GM23338 (cell line): ENCODE results near the gene TNFRSF19. TPM values are rescaled to one million over a fixed set of nuclear protein-coding genes. Genes with fewer than 3 reads are reported as not detected.

ENCODE experiments used
- ATAC-seq: fragments of 200-7000 bp; cut with Tn5 transposase; 3 replicates; pipeline ENCODE4 v1.9.1; 2020
- DNase-seq: peaks from one replicate; pipeline ENCODE4 v3.0.0-alpha.2; 2015; ENCODE audit warnings: low spot score
- H2AFZ ChIP-seq: fragments of 200-600 bp; sonication (generic); 2 replicates; pipeline ENCODE4 v1.8.0; 2016; ENCODE audit warnings: antibody characterized with exemption, mild to moderate bottlenecking, moderate library complexity
- H3F3A ChIP-seq: fragments of 200-600 bp; sonication (generic); replicated peaks from 2 replicates; pipeline ENCODE4 v1.8.0; 2017; ENCODE audit warnings: antibody characterized with exemption, mixed run types, low read depth
- H3K27ac ChIP-seq: fragments of 200-600 bp; sonication (generic); 2 replicates; pipeline ENCODE4 v1.6.1; 2016; ENCODE audit warnings: low read depth
- H3K27me3 ChIP-seq: fragments of 200-600 bp; sonication (generic); 2 replicates; pipeline ENCODE4 v1.8.0; 2016; ENCODE audit warnings: mild to moderate bottlenecking, mixed run types, moderate library complexity; ENCODE audit not compliant: insufficient read depth
- H3K36me3 ChIP-seq: fragments of 200-600 bp; sonication (generic); 2 replicates; pipeline ENCODE4 v1.8.0; 2016; ENCODE audit warnings: mild to moderate bottlenecking; ENCODE audit not compliant: insufficient read depth
- H3K4me1 ChIP-seq: fragments of 200-600 bp; sonication (generic); 2 replicates; pipeline ENCODE4 v1.8.0; 2016; ENCODE audit warnings: mild to moderate bottlenecking, moderate library complexity; ENCODE audit not compliant: insufficient read depth
- H3K4me2 ChIP-seq: fragments of 200-600 bp; sonication (generic); 2 replicates; pipeline ENCODE4 v1.7.1; 2017; ENCODE audit warnings: mixed run types
- H3K4me3 ChIP-seq: fragments of 200-600 bp; sonication (generic); 2 replicates; pipeline ENCODE4 v1.6.1; 2016; ENCODE audit warnings: mixed run types
- H3K79me2 ChIP-seq: fragments of 200-600 bp; sonication (generic); replicated peaks from 2 replicates; pipeline ENCODE4 v1.8.0; 2017; ENCODE audit warnings: mild to moderate bottlenecking; ENCODE audit not compliant: insufficient read depth
- H3K9me2 ChIP-seq: fragments of 200-600 bp; sonication (generic); 2 replicates; pipeline ENCODE4 v1.8.0; 2017; ENCODE audit not compliant: insufficient read depth
- H4K20me1 ChIP-seq: fragments of 200-600 bp; sonication (generic); replicated peaks from 2 replicates; pipeline ENCODE4 v1.8.0; 2017; ENCODE audit warnings: mild to moderate bottlenecking; ENCODE audit not compliant: insufficient read depth
- H3K27ac Mint-ChIP-seq: 2 replicates; pipeline ENCODE4 v1.8.0; 2020; ENCODE audit warnings: inconsistent platforms, mild to moderate bottlenecking, moderate library complexity, mixed read lengths
- H3K27me3 Mint-ChIP-seq: 3 replicates; pipeline ENCODE4 v1.8.0; 2022; ENCODE audit warnings: low read depth, mild to moderate bottlenecking, moderate library complexity, mixed read lengths, inconsistent platforms; ENCODE audit not compliant: insufficient read depth, poor library complexity
- H3K36me3 Mint-ChIP-seq: 3 replicates; pipeline ENCODE4 v1.8.0; 2021; ENCODE audit warnings: low read depth, mild to moderate bottlenecking, inconsistent platforms, moderate library complexity, mixed read lengths
- H3K4me1 Mint-ChIP-seq: 3 replicates; pipeline ENCODE4 v1.8.0; 2020; ENCODE audit warnings: mild to moderate bottlenecking, inconsistent platforms, mixed read lengths
- H3K4me3 Mint-ChIP-seq: 3 replicates; pipeline ENCODE4 v1.8.0; 2021; ENCODE audit warnings: moderate library complexity, mild to moderate bottlenecking, inconsistent platforms, mixed read lengths
- H3K9me3 Mint-ChIP-seq: 3 replicates; pipeline ENCODE4 v1.8.0; 2020; ENCODE audit warnings: moderate library complexity, mild to moderate bottlenecking, inconsistent platforms, mixed read lengths
- CREB1 ChIP-seq: fragments of 250-450 bp; sonication (Bioruptor Pico); IDR thresholded peaks from 2 replicates; pipeline ENCODE4 v1.5.0; 2020; ENCODE audit warnings: low read depth, mild to moderate bottlenecking, moderate library complexity
- EZH2 ChIP-seq: fragments of 200-600 bp; sonication (generic); IDR thresholded peaks from one replicate; pipeline ENCODE4 v1.8.0; 2017; ENCODE audit warnings: antibody characterized with exemption, mild to moderate bottlenecking, low read depth; ENCODE audit not compliant: unreplicated experiment
- EZH2phosphoT487 ChIP-seq: fragments of 200-600 bp; sonication (generic); IDR thresholded peaks from one replicate; pipeline ENCODE4 v1.8.1; 2018; ENCODE audit warnings: antibody characterized with exemption; ENCODE audit not compliant: unreplicated experiment
- JUNB ChIP-seq: IDR thresholded peaks from one replicate; pipeline ENCODE4 v1.6.1; 2016; ENCODE audit warnings: antibody characterized with exemption; ENCODE audit not compliant: unreplicated experiment
- NANOG ChIP-seq: IDR thresholded peaks from 2 replicates; pipeline ENCODE4 v1.6.1; 2016; ENCODE audit warnings: antibody characterized with exemption, borderline replicate concordance
- POLR2AphosphoS5 ChIP-seq: IDR thresholded peaks from 2 replicates; pipeline ENCODE4 v1.6.1; 2016; ENCODE audit warnings: antibody characterized with exemption, low read depth
- STAT1 ChIP-seq: IDR thresholded peaks from one replicate; pipeline ENCODE4 v1.6.1; 2016; ENCODE audit warnings: antibody characterized with exemption; ENCODE audit not compliant: unreplicated experiment
- ZNF114 ChIP-seq: fragments of 250-450 bp; sonication (Bioruptor Pico); IDR thresholded peaks from 2 replicates; pipeline ENCODE4 v1.5.0; 2020; ENCODE audit warnings: mild to moderate bottlenecking, moderate library complexity
- ZNF331 ChIP-seq: fragments of 250-450 bp; sonication (Bioruptor Pico); IDR thresholded peaks from 2 replicates; pipeline ENCODE4 v1.5.0; 2020; ENCODE audit warnings: low read depth, mild to moderate bottlenecking, moderate library complexity
- polyA plus RNA-seq: library from polyadenylated mRNA; unstranded; fragments of >200 nt; fragmentation: Nextera tagmentation; extraction: Ambion mirVana; gene quantifications from 2 replicates; pipeline ENCODE4 v1.2.1, GENCODE V29; 2016
- total RNA-seq: library from RNA; depleted of rRNA; stranded (reverse); fragments of >200 nt; shearing (Covaris generic); gene quantifications from 2 replicates; pipeline ENCODE4 v1.2.3, GENCODE V29; 2014
- TF ChIP-seq, protein P1 (sequence below): fragments of 250-450 bp; sonication (Bioruptor Pico); IDR thresholded peaks from 2 replicates; pipeline ENCODE4 v1.5.0; 2020; ENCODE audit warnings: mild to moderate bottlenecking, moderate library complexity
- TF ChIP-seq, protein P2 (sequence below), 2 experiments: fragments of 200-600 bp in 1 of 2; sonication (generic) in 1 of 2; conservative IDR thresholded peaks; 2 replicates each; pipeline versions ENCODE4 v1.5.1 to v1.6.1; 2016 to 2017; ENCODE audit warnings: antibody characterized with exemption in 2 of 2, low read depth in 2 of 2, mild to moderate bottlenecking in 2 of 2, moderate library complexity in 1 of 2
- TF ChIP-seq, protein P3 (sequence below): IDR thresholded peaks from one replicate; pipeline ENCODE4 v1.6.1; 2018; ENCODE audit warnings: antibody characterized with exemption; ENCODE audit not compliant: unreplicated experiment
- TF ChIP-seq, protein P4 (sequence below): IDR thresholded peaks from 2 replicates; pipeline ENCODE4 v1.6.1; 2016; ENCODE audit warnings: antibody characterized with exemption

TNFRSF19 gene
- total and polyA plus RNA-seq, 2 experiments from 2014 or later: 0.21 to 0.35 TPM

DNA sequence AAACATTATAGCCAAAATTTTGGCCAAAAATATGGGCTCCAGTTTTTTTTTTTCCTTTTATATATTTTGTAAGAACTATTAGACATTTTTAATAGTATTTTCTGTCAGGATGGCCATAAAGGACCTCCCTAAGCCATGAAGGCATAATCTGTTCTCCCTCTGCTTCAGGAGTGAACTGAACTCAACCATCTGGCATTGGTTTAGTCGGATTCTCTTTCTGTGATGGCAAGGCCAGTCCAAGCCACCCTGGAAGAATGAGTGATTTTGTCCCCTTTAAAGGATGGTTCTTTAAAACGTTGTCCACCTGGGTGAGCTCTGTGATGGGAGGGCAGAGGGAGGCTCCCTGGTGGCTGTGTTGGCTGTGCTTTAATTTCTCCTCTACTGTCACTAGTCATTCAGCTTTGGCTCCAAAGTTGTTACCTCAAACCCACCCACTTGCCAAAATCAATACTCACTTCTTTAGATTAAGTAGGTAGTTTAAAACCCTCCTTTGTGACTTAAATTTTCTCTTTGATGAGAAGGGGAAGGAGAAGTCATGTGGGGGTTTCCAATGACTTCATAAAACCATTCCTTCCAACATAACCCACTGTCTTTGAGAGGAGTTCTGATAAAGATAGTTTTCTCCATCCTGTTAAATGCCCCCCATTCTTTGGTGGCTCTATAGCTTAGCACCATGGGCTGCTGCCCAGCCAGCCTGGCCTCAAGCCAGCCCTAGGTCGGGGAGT is 4.4 kb downstream of the TNFRSF19 start:
- no peaks in the 10 kb centered on the region for H3K36me3 ChIP-seq
- H3K9me2 ChIP-seq: no peaks in the 10 kb centered on the region
- Mint-ChIP-seq H3K9me3 (no peaks in the 10 kb centered on the region), H3K27ac (no peak overlapping the region), H3K4me3 (no peak overlapping the region), H3K27me3 (peaks cover 12% of the 10 kb centered on the region), H3K36me3 (no peaks in the 10 kb centered on the region), H3K4me1 (peaks cover 13% of the 10 kb centered on the region)
- no peak overlapping the region for H3K27ac ChIP-seq
- H3K27me3 ChIP-seq: peaks cover 19% of the 10 kb centered on the region
- DNase-seq: no peak
- no peak overlapping the region for H3K4me3 ChIP-seq
- H3K79me2 ChIP-seq: no peaks in the 10 kb centered on the region
- no peaks in the 10 kb centered on the region for H4K20me1 ChIP-seq
- ATAC-seq: no peak
- H3K4me2 ChIP-seq: no peak overlapping the region
- H3K4me1 ChIP-seq: peaks cover 14% of the 10 kb centered on the region; the same call in 1 of the 2 replicates
- no peaks in the 10 kb centered on the region for H3F3A ChIP-seq
- no peak for TF ChIP-seq EZH2
- TF ChIP-seq JUNB: no peak
- no peak for TF ChIP-seq STAT1
- TF ChIP-seq, protein P1, sequence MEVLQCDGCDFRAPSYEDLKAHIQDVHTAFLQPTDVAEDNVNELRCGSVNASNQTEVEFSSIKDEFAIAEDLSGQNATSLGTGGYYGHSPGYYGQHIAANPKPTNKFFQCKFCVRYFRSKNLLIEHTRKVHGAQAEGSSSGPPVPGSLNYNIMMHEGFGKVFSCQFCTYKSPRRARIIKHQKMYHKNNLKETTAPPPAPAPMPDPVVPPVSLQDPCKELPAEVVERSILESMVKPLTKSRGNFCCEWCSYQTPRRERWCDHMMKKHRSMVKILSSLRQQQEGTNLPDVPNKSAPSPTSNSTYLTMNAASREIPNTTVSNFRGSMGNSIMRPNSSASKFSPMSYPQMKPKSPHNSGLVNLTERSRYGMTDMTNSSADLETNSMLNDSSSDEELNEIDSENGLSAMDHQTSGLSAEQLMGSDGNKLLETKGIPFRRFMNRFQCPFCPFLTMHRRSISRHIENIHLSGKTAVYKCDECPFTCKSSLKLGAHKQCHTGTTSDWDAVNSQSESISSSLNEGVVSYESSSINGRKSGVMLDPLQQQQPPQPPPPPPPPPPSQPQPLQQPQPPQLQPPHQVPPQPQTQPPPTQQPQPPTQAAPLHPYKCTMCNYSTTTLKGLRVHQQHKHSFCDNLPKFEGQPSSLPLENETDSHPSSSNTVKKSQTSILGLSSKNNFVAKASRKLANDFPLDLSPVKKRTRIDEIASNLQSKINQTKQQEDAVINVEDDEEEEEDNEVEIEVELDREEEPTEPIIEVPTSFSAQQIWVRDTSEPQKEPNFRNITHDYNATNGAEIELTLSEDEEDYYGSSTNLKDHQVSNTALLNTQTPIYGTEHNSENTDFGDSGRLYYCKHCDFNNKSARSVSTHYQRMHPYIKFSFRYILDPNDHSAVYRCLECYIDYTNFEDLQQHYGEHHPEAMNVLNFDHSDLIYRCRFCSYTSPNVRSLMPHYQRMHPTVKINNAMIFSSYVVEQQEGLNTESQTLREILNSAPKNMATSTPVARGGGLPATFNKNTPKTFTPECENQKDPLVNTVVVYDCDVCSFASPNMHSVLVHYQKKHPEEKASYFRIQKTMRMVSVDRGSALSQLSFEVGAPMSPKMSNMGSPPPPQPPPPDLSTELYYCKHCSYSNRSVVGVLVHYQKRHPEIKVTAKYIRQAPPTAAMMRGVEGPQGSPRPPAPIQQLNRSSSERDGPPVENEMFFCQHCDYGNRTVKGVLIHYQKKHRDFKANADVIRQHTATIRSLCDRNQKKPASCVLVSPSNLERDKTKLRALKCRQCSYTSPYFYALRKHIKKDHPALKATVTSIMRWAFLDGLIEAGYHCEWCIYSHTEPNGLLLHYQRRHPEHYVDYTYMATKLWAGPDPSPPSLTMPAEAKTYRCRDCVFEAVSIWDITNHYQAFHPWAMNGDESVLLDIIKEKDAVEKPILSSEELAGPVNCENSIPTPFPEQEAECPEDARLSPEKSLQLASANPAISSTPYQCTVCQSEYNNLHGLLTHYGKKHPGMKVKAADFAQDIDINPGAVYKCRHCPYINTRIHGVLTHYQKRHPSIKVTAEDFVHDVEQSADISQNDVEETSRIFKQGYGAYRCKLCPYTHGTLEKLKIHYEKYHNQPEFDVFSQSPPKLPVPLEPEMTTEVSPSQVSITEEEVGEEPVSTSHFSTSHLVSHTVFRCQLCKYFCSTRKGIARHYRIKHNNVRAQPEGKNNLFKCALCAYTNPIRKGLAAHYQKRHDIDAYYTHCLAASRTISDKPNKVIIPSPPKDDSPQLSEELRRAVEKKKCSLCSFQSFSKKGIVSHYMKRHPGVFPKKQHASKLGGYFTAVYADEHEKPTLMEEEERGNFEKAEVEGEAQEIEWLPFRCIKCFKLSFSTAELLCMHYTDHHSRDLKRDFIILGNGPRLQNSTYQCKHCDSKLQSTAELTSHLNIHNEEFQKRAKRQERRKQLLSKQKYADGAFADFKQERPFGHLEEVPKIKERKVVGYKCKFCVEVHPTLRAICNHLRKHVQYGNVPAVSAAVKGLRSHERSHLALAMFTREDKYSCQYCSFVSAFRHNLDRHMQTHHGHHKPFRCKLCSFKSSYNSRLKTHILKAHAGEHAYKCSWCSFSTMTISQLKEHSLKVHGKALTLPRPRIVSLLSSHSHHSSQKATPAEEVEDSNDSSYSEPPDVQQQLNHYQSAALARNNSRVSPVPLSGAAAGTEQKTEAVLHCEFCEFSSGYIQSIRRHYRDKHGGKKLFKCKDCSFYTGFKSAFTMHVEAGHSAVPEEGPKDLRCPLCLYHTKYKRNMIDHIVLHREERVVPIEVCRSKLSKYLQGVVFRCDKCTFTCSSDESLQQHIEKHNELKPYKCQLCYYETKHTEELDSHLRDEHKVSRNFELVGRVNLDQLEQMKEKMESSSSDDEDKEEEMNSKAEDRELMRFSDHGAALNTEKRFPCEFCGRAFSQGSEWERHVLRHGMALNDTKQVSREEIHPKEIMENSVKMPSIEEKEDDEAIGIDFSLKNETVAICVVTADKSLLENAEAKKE (CRISPR knock-in tag): no peak
- TF ChIP-seq, protein P2, sequence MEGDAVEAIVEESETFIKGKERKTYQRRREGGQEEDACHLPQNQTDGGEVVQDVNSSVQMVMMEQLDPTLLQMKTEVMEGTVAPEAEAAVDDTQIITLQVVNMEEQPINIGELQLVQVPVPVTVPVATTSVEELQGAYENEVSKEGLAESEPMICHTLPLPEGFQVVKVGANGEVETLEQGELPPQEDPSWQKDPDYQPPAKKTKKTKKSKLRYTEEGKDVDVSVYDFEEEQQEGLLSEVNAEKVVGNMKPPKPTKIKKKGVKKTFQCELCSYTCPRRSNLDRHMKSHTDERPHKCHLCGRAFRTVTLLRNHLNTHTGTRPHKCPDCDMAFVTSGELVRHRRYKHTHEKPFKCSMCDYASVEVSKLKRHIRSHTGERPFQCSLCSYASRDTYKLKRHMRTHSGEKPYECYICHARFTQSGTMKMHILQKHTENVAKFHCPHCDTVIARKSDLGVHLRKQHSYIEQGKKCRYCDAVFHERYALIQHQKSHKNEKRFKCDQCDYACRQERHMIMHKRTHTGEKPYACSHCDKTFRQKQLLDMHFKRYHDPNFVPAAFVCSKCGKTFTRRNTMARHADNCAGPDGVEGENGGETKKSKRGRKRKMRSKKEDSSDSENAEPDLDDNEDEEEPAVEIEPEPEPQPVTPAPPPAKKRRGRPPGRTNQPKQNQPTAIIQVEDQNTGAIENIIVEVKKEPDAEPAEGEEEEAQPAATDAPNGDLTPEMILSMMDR (conservative IDR thresholded peaks at IDR 0.05; ENCODE audit: low read depth in 2 of 2): no peak
- TF ChIP-seq, protein P3, sequence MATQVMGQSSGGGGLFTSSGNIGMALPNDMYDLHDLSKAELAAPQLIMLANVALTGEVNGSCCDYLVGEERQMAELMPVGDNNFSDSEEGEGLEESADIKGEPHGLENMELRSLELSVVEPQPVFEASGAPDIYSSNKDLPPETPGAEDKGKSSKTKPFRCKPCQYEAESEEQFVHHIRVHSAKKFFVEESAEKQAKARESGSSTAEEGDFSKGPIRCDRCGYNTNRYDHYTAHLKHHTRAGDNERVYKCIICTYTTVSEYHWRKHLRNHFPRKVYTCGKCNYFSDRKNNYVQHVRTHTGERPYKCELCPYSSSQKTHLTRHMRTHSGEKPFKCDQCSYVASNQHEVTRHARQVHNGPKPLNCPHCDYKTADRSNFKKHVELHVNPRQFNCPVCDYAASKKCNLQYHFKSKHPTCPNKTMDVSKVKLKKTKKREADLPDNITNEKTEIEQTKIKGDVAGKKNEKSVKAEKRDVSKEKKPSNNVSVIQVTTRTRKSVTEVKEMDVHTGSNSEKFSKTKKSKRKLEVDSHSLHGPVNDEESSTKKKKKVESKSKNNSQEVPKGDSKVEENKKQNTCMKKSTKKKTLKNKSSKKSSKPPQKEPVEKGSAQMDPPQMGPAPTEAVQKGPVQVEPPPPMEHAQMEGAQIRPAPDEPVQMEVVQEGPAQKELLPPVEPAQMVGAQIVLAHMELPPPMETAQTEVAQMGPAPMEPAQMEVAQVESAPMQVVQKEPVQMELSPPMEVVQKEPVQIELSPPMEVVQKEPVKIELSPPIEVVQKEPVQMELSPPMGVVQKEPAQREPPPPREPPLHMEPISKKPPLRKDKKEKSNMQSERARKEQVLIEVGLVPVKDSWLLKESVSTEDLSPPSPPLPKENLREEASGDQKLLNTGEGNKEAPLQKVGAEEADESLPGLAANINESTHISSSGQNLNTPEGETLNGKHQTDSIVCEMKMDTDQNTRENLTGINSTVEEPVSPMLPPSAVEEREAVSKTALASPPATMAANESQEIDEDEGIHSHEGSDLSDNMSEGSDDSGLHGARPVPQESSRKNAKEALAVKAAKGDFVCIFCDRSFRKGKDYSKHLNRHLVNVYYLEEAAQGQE: no peak
- TF ChIP-seq EZH2phosphoT487: no peak
- TF ChIP-seq, protein P4, sequence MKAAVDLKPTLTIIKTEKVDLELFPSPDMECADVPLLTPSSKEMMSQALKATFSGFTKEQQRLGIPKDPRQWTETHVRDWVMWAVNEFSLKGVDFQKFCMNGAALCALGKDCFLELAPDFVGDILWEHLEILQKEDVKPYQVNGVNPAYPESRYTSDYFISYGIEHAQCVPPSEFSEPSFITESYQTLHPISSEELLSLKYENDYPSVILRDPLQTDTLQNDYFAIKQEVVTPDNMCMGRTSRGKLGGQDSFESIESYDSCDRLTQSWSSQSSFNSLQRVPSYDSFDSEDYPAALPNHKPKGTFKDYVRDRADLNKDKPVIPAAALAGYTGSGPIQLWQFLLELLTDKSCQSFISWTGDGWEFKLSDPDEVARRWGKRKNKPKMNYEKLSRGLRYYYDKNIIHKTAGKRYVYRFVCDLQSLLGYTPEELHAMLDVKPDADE: no peak
- no peak for TF ChIP-seq POLR2AphosphoS5
- TF ChIP-seq NANOG: no peak
- TF ChIP-seq ZNF331 (CRISPR knock-in tag): no peak
- no peak for TF ChIP-seq CREB1 (CRISPR knock-in tag)
- no peak for TF ChIP-seq ZNF114 (CRISPR knock-in tag)
- no peak overlapping the region for H2AFZ ChIP-seq
